Measurements from ENCODE around the gene PLBD2.
"Not testable (repeated sequence)": the region's sequence is repeated elsewhere in the genome, so short reads cannot be mapped to it uniquely, and the experiment has no call there.

- TF ChIP-seq POLR2AphosphoS5 (IDR thresholded peaks at IDR 0.05; ENCODE audit: insufficient read depth in 1 of 2, low read depth in 1 of 2); POLR2A (IDR thresholded peaks at IDR 0.05): not testable (repeated sequence)
- TF ChIP-seq, protein P1, sequence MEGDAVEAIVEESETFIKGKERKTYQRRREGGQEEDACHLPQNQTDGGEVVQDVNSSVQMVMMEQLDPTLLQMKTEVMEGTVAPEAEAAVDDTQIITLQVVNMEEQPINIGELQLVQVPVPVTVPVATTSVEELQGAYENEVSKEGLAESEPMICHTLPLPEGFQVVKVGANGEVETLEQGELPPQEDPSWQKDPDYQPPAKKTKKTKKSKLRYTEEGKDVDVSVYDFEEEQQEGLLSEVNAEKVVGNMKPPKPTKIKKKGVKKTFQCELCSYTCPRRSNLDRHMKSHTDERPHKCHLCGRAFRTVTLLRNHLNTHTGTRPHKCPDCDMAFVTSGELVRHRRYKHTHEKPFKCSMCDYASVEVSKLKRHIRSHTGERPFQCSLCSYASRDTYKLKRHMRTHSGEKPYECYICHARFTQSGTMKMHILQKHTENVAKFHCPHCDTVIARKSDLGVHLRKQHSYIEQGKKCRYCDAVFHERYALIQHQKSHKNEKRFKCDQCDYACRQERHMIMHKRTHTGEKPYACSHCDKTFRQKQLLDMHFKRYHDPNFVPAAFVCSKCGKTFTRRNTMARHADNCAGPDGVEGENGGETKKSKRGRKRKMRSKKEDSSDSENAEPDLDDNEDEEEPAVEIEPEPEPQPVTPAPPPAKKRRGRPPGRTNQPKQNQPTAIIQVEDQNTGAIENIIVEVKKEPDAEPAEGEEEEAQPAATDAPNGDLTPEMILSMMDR (IDR thresholded peaks at IDR 0.05), result not testable (repeated sequence)
These were observed 4.2 kb upstream of the PLBD2 start for GRCh38 chr12:113354192-113354591.

All from vagina (tissue), 2 donors.